ENCODE measurements around the gene NDUFS6. TPM values are rescaled to one million over a fixed set of nuclear protein-coding genes. Genes with fewer than 3 reads are reported as not detected.

Gene NDUFS6
- total RNA-seq: 10 to 100 TPM; 31.8 to 50.4 TPM
- long read RNA-seq, transcript NDUFS6-201 (4 exons, 1,082 nt): major isoform, 50 of 57 reads
- long read RNA-seq, partial matches to known transcripts: 3 of 57 reads
- long read RNA-seq, other reads (novel, unspliced or antisense): 4 of 57 reads

DNA sequence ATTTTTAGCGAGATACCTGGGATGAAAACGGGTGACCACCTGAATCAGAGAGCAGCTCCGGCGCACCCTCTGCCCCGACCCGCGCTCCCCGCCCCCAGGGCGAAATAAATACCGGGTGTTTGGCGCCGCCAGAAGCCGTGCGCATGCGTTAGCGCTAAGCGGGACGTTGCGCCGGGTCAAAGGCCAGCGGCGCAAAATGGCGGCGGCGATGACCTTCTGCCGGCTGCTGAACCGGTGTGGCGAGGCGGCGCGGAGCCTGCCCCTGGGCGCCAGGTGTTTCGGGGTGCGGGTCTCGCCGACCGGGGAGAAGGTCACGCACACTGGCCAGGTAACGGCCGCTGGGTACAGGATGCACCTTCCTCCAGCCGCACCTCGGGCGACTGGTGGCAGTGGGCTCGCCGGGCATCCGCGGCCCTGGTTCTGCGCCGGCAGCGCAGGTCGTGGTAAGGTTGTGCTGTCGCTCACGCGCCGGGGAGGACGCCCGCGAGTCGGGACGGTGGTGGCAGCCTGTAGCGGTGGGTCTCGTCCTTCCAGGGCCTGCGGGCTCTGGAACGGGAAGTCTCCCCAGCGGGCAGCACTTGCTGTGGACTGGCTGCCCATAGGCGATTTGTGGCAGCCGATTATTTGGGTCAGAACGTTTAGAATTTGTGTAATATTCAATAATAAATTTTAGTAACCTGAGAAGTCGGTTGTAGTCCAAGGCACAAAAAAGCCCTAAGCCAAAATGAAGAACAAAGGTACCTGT, at the start of gene NDUFS6:
Gene NDUFS6 (plus strand): TSS at position 186 of the 745 bp plus-strand sequence. CDS start 11 bp downstream, at position 197.
- ATAC-seq (peak; percentile 76), DNase-seq (peak; percentile 76 to 89)
- intact Hi-C loops (cut with DNase I, micrococcal nuclease): no loop called here

DNA sequence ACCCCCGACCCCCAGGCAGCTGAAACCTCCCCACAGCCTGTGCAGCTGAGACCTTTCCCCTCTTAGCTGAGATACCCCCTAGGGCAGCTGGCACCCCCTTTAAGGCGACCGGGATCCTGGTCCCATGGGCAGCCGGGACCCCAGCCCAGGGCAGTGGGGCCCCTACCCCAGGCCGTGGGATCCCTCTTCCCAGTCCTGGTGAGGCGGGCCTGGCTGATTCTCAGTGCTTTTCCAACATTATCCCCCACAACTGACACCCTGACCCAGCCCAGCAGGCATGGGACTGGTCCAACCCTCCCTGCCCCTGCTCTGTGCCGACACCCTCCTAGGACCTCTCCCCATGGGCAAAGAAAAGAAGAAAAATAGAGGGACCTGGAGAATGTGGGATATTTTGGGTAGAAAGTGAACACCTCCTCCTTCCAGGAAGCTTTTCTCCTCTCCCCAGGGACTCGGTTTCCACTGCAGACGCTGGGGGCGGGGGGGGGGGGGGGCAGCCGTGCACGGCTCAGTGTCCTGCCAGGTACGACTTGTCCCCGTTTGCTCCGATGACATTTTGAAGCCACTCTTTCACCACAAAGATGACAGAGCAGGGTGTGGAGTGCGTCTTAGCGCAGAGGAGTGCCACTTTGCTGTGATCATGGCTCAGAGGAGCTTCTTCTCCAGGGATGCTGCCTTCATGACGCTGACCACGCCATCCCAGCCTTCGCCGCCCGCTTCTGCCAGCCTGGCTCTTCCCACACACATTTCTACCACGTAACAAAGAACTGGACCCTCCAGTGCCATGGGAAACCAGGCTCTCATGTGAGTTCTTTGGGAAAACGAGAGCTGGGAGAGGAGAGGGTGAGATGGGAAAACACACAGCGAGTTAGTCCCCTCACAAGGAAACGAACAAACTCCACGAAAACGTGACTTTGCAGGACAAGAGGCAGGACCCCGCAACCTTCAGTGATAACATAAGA, 49.1 kb upstream of the NDUFS6 start:
- intact Hi-C loops (cut with DNase I, micrococcal nuclease): no loop called here
- DNase-seq: no peak
- no peak for ATAC-seq

DNA sequence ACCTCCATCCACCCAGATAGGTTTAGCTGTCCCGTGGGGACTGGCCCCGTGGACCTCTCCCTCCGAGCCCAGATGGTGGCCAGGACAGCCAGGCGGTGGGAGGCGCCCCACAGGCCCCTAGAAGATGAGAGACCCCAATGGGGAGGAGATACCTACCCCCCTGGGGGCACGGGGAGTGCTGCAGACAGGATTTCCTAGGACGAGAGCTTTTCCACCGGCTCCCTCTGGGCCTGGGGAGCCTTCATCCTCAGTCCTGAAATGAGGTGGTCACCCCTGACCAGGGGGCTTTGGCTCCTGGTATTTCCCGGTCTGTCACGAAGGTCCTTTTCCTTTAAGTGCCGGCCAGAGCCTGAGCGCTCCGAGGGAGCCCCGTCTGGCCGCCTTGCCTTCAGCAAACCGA, 48.3 kb upstream of the NDUFS6 start:
- ATAC-seq (no peak), DNase-seq (no peak)
- intact Hi-C loops (cut with DNase I, micrococcal nuclease): no loop called here

DNA sequence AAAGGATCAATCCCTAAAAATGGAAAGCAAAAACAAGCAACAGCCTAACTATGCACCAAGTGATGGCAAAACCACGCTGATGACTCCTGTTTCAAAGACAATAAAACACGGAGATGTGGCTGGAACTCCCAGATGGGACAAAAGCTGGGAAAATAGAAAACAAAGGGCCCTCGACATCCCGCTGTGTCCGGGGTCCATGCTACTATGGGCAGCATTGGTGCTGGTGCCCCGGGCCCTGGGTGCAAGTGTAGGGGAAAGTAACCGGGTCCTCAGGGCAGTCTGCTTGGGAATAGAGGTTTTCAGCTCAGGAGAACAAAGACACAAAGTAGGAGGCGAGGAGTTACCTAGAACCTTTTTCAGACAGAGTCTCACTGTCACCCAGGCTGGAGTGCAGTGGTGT, 47.7 kb upstream of the NDUFS6 start:
- no peak for ATAC-seq
- DNase-seq: no peak
- intact Hi-C loops (cut with DNase I, micrococcal nuclease): no loop called here

DNA sequence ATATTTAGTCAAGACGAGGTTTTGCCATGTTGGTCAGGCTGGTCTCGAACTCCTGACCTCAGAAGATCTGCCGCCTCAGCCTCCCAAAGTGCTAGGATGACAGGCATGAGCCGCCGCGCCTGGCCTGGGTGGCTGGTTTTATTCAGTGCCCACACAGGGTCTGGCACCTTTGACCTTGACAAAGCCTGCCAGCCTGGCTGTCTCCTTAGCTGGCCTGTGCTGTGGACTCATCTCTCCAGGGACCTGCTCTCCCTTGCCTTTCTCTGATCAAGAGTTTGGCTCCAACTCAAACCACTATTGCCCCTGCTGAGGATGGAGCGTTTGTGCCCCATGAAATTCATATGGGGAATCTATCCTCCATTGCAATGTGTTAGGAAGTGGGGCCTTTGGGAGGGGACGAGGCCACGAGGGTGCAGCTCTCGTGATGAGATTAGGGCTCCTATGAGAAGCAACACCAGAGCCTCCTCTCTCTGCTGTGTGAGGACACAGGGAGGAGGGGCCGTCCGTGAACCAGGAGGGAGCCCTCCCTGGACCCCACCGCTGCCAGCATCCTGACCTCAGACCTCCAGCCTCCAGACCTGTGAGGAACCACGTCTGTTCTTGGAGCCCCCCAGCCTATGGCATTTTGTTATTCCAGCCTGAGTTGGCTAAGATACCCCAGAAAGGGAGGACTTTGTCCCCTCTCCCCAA, 46.5 kb upstream of the NDUFS6 start:
- ATAC-seq: no peak
- peak in 1 of 2 donors; percentile 1 for DNase-seq
- intact Hi-C loops (cut with DNase I, micrococcal nuclease): no loop called here

DNA sequence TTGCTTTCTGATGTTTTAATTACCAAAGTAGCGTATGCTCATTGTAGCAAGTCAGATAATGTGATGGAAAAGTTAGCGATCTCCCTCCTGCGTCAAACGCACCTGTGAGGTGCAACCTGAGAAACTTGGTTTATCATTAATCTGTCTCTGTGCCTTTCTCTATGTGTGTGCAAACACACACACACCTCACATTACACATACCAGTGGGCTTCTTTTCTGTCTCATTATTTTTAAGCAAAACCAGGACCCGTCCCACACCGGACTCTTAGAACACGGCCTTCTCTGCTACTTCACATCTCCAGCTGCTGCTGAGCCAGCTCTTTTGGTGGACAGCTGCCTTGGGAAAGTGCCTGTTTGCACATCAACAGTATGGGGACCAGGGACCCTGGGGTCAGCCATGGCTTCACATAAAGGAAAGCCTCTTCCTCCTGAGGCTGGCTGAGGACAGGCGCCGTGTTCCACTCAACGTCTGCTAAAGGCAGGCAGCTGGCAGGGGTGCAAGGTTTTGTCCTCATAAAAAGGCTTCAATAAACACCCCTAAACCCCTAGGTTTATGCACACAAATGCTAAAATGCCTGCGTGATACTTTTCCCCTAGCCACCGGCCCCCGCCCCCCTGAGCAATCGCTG, 45.8 kb upstream of the NDUFS6 start:
- intact Hi-C loops (cut with DNase I, micrococcal nuclease): no loop called here

DNA sequence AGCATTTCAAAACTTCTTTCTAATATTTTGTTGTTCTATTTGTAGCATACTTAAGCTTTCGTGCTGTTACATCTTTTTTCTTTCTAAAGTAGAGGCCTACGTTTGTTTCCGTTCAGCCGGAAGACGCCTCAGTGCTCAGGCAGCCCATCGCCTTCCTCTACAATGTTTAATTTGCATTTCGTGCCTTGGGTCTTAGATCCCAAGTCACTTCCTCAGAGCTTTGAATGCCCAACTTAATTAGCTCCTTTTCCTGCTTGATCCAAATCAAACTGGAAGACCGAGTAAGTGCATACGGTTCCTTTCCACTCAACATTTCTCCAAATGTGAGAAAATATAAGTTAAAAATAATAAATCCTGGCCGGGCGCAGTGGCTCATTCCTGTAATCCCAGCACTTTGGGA, 44.7 kb upstream of the NDUFS6 start:
- no peak for ATAC-seq
- intact Hi-C loops (cut with DNase I, micrococcal nuclease): no loop called here
- DNase-seq: no peak

More for the DNA sequence above, 45.8 kb upstream of the NDUFS6 start:
- ATAC-seq (no peak), DNase-seq (peak in 1 of 2 donors; percentile 12)

DNA sequence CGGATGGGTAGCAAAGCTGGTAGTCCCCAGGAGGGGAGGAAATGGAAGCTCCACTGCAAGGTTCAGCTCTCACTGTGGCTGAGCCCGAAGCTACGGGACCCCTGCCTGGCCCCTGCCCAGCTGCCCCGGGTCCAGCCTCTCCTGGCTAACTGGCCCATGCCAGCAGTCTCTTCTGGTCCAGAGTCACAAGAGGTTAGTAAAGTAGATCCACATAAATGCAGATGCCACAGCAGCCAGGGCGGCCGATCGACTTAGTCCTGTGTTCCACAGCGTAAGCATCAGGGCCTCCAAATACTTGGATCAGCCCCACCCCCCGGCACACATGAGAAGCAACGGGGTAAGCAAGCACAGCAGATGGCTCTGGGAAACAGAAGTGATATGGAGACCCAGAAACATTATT, 43.7 kb upstream of the NDUFS6 start:
- peak in 1 of 2 donors; percentile 11 for DNase-seq
- ATAC-seq: no peak
- intact Hi-C loops (cut with DNase I, micrococcal nuclease): no loop called here

DNA sequence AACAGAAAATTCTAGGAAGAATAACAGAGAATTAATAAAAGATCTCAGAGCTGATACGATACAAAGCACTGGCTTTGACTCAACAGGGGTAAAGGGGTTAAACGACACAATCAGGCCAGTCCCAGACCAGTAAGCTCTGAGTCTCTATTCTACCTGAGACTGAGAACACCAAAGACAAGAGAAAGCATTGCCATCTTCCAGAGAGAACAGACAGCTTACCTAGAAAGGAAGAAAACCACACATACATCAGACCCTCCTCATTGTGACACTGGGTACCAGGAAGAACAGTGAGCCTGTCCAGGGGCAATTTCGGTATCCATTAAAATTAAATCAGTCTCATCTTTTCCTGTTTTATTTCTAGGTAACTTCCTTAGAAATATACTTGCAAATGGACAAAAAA, 42.6 kb upstream of the NDUFS6 start:
- ATAC-seq (no peak), DNase-seq (no peak)
- intact Hi-C loops (cut with DNase I, micrococcal nuclease): no loop called here

DNA sequence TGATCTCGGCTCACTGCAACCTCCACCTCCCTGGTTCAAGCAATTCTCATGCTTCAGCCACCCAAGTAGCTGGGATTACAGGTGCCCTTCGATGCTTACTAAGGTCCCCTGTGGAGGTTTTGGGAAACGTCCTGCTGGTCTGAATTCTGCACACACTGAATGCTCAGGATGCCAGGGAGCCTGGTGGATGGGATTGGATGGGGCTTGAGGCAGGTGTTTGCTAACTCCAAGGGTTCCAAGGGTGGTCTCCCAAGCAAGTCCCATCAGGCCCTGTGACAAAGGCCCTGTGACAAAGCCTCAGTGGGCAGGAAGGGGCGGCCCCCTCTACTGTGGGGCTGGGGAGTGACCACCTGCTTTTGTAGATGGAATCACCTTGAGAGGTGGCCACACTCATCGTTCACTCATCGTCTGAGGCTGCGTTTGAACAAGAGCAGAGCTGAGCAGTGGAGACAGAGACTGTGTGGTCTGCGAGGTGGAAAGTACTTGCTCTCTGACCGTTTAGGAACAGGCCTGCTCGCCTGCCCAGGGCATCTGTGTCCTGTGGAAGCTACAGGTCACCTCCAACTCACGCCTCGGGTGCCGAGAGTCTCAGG, 41.7 kb upstream of the NDUFS6 start:
- ATAC-seq: no peak
- DNase-seq: peak in 1 of 2 donors; percentile 7
- intact Hi-C loops (cut with DNase I, micrococcal nuclease): no loop called here

DNA sequence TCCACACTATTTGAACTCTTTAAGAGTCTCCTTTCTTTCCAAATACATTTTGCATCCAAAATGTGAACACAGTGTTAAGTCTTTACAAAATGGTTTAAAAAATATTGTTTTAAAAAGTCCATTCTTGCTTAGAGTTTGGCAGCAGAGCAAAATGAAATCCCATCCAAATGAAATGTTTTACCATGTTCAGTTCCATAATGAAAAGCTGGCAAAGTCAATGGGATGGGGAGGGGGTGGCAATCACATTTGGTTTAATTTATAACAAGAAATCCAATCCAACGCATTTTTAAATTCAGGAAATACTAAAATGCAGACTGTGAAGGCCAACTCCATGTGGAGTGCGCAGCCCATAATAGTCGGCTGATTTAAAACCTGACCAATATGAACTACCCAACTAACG, 41.0 kb upstream of the NDUFS6 start:
- intact Hi-C loops (cut with DNase I, micrococcal nuclease): no loop called here
- no peak for DNase-seq
- ATAC-seq: no peak

DNA sequence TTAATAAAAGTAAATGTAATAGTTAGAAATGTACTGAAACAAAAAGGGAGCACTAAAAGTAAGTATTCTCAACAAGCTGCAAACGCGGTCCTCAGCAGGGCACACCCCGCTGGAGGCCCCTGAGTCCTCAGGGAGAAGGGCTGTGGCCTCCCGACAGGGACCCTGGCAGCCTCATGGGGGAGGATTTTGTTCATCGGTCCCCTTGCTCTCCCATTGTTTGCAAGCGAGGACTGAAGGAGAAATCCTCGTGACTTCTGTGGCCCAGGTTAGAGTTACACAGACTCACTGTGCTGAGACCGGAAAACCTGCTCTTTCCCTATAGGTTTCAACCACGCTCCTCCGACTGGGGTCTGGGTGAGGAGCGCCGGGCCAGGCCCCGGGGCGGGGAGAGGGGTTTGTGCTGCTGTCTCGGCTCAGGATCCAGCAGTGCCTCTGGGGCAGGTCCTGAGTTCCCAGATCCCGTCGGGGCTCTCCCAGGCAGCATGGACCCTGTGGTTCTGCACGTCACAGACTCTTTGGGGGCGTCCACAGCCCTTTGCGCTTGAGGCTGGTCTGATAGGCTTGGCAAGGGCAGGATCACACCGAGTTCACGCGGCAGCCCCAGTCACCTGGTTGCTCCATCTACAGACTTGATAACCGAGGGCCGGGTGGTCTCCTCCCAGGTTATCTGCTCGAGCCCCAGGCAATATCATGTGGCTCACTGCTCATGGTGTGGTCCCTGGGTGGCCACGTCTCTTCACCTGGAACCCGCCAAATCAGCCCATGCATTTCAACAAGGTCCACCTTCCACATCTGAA, 40.4 kb upstream of the NDUFS6 start:
- intact Hi-C loops (cut with DNase I, micrococcal nuclease): no loop called here
- DNase-seq (peak in 1 of 2 donors; percentile 18), ATAC-seq (no peak)

DNA sequence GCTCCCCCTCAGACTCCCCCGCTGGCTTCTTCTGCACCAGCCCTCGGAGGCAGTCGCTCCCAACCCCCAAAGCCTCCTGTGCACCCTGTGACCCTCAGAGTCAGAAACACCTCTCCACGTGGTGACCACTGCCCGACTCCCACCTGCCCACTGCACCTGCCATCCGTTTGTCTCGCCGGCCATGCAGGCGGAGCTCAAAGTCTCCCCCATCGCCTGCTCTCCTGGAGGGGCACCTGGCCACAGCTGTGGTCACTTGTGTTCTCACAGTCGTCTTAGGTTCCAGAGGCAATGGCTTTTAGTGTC, 39.8 kb upstream of the NDUFS6 start:
- no peak for ATAC-seq
- intact Hi-C loops (cut with DNase I, micrococcal nuclease): no loop called here
- peak in 1 of 2 donors; percentile 4 for DNase-seq

DNA sequence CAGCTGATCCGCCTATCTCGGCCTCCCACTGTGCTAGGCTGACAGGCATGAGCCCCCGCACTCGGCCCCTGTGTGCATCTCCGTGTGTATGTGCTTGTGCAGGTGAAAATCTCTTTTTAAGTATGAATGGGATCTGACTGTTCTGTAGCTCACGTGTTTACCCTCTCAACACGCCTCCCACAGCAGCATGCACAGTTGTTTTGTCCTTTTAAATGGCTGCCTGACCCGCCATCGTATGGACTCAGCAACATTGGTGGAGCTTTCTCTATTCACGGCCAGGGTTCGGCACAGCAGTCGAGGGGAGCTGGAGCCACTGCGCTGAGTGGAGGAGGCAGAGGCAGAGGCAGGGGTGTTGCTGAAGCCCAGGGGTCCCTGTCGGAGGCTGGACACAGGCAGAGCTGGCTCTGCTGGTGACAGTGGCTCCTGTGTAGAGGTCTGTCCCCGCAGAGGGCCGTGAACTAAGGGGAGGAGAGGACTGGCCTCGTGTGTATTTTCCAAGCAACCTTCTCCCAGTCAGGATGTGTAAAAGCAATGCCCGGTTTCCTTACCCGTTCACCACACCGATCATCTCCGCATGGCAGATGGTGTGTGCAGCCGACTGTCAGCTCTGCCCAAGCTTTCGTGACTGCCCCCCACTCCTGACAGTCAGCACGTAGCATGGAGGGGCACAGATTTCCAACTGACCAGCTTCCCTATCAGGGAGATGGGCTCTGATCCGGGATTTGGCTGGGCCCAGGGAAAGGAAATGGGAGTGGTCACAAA, 38.9 kb upstream of the NDUFS6 start:
- no peak for ATAC-seq
- DNase-seq: peak in 1 of 2 donors; percentile 19
- intact Hi-C loops (cut with DNase I, micrococcal nuclease): no loop called here

DNA sequence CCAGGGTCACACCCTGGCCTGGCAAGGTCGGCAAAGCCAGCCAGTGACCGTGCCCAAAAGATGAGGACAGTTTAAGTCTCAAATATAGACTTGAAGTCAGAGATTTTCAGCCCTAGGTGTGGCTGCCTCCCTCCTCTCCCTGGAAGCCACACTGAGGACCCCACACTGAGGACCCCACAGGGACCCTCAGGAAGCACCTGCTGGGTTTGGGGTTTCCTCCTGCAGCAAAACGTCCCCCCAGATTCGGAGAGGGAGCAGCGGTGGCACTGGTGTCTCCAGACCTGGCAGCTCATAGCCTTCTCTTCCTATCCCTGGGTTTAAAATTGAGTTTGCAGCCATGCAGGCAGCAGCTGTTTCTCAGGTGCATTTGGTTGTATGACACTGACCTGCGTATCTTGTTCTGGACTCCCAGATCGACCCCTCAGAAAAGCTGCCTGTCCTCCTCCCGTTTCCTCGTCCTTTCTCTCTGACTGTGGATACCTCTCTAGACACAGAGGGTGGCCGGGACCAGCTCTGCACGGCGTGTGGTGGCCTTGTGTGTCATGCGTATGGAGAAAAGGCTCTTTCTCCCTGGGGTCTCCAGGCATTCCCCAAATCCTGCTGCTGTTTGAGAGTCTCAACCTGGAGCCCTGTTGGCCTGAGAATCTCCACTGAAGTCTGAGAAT, 38.2 kb upstream of the NDUFS6 start:
- intact Hi-C loops (cut with DNase I, micrococcal nuclease): no loop called here
- DNase-seq (peak in 1 of 2 donors; percentile 8), ATAC-seq (no peak)

DNA sequence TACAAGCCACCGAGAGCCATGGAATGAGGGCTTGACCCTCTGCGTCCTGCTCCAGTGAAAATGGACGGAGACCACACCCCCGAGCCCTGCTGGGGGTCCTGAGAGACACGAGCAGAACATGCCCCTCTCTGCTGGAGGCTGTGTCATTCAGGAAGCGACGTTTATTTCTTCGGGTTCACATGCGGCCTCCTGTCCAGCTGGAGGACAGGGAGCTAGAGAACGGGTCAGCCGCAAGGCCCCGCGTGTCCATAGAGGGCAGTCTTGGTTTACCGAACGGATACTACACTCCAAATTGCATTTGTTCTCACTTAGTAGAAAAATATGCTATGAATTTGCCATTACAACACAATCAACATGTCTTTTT, 37.7 kb upstream of the NDUFS6 start:
- peak; percentile 56 for ATAC-seq
- intact Hi-C loops (cut with DNase I, micrococcal nuclease): no loop called here
- peak; percentile 24 to 41 for DNase-seq

Measured in left colon (tissue), 2 donors.